A549 (cell line): ENCODE data around the gene VAMP1. TPM values are rescaled to one million over a fixed set of nuclear protein-coding genes. Genes with fewer than 3 reads are reported as not detected.

ENCODE experiments used
- ATAC-seq, 2 experiments: fragments of 200-7000 bp in 1 of 2; fragments of >200 bp in 1 of 2; cut with Nextera tagmentation in 1 of 2; cut with Tn5 transposase in 1 of 2; 3 replicates each; pipeline versions ENCODE4 v1.8.0 to v1.9.1; 2018 to 2020; ENCODE audit warnings: mild to moderate bottlenecking in 1 of 2, moderate library complexity in 1 of 2
- CTCF ChIA-PET: fragments of 300-600 bp; sonication (Branson Sonifier 250); formaldehyde crosslinking; extraction: SDS; loops from one replicate; lab custom pipeline; 2021; ENCODE audit warnings: antibody characterized with exemption, inconsistent platforms; lab: Yijun Ruan, JAX
- POLR2A ChIA-PET: fragments of 350-600 bp; formaldehyde crosslinking; extraction: SDS; loops from one replicate; lab custom pipeline; 2021; ENCODE audit warnings: antibody characterized with exemption, inconsistent platforms; lab: Yijun Ruan, JAX
- DNase-seq, 2 experiments: peaks; one replicate each; pipeline versions ENCODE4 v3.0.0 to v3.0.0-alpha.2; 2011 to 2016; ENCODE audit warnings: low read depth in 1 of 2, low spot score in 1 of 2
- FAIRE-seq: peaks from 2 replicates; lab custom pipeline; 2011; peaks lifted over from hg19 to GRCh38; lab: Jason Lieb, UNC
- H3K27ac ChIP-seq, 2 experiments: fragments of >200 bp; sonication (Bioruptor Twin); formaldehyde crosslinking; 3 replicates each; pipeline ENCODE4 v1.5.1; 2016 to 2017
- H3K4me1 ChIP-seq: fragments of >200 bp; sonication (Bioruptor Twin); formaldehyde crosslinking; 3 replicates; pipeline ENCODE4 v1.6.1; 2016
- H3K4me2 ChIP-seq: fragments of >200 bp; sonication (Bioruptor Twin); formaldehyde crosslinking; 3 replicates; pipeline ENCODE4 v1.6.1; 2016
- H3K4me3 ChIP-seq: fragments of >200 bp; sonication (Bioruptor Twin); formaldehyde crosslinking; 3 replicates; pipeline ENCODE4 v1.5.1; 2016
- H3K9me3 ChIP-seq: fragments of >200 bp; sonication (Bioruptor Twin); formaldehyde crosslinking; 3 replicates; pipeline ENCODE4 v1.6.1; 2016
- CBX8 ChIP-seq: fragments of 200-600 bp; sonication (generic); IDR thresholded peaks from 2 replicates; pipeline ENCODE4 v1.6.1; 2016
- CEBPB ChIP-seq, 2 experiments: fragments of >200 bp in 1 of 2; sonication (Bioruptor Twin) in 1 of 2; formaldehyde crosslinking in 1 of 2; IDR thresholded peaks; 2 replicates each; pipeline ENCODE4 v1.6.1; 2012 to 2016
- CHD4 ChIP-seq: fragments of 200-600 bp; sonication (generic); IDR thresholded peaks from 2 replicates; pipeline ENCODE4 v1.6.1; 2016; ENCODE audit warnings: antibody characterized with exemption, mild to moderate bottlenecking, borderline replicate concordance
- EP300 ChIP-seq, 2 experiments: fragments of >200 bp; sonication (Bioruptor Twin); formaldehyde crosslinking; IDR thresholded peaks; 2 replicates in 1 of 2; 3 replicates in 1 of 2; pipeline ENCODE4 v1.6.1; 2016 to 2017
- FOXS1 ChIP-seq: fragments of 250-450 bp; sonication (Bioruptor Pico); IDR thresholded peaks from 2 replicates; pipeline ENCODE4 v1.5.0; 2020; ENCODE audit warnings: mild to moderate bottlenecking, moderate library complexity
- GATA3 ChIP-seq: IDR thresholded peaks from 2 replicates; pipeline ENCODE4 v1.6.1; 2012; ENCODE audit warnings: borderline replicate concordance
- HDAC2 ChIP-seq: fragments of 200-600 bp; sonication (generic); IDR thresholded peaks from 2 replicates; pipeline ENCODE4 v1.6.1; 2016
- HMGXB4 ChIP-seq: fragments of 250-450 bp; sonication (Bioruptor Pico); IDR thresholded peaks from 2 replicates; pipeline ENCODE4 v1.5.0; 2021; ENCODE audit warnings: mild to moderate bottlenecking, moderate library complexity, borderline replicate concordance
- HOXB5 ChIP-seq: fragments of 250-450 bp; sonication (Bioruptor Pico); IDR thresholded peaks from 2 replicates; pipeline ENCODE4 v1.5.0; 2020; ENCODE audit warnings: mild to moderate bottlenecking, moderate library complexity
- JUN ChIP-seq, 2 experiments: fragments of >200 bp; sonication (Bioruptor Twin); formaldehyde crosslinking; IDR thresholded peaks; 2 replicates in 1 of 2; 3 replicates in 1 of 2; pipeline ENCODE4 v1.6.1; 2016 to 2017
- MAFK ChIP-seq: fragments of 450-650 bp; IDR thresholded peaks from 2 replicates; pipeline ENCODE4 v1.6.1; 2014; ENCODE audit not compliant: partially characterized antibody
- NFE2L2 ChIP-seq: fragments of 150-350 bp; conservative IDR thresholded peaks from 2 replicates; pipeline ENCODE4 v1.6.1; 2014; ENCODE audit warnings: low read length
- NPAS2 ChIP-seq: fragments of 250-450 bp; sonication (Bioruptor Pico); IDR thresholded peaks from 2 replicates; pipeline ENCODE4 v1.8.0; 2022; ENCODE audit warnings: mild to moderate bottlenecking, moderate library complexity, borderline replicate concordance
- NR3C1 ChIP-seq: fragments of >200 bp; sonication (Bioruptor Twin); formaldehyde crosslinking; IDR thresholded peaks from 3 replicates; pipeline ENCODE4 v1.6.1; 2017
- POLR2A ChIP-seq: IDR thresholded peaks from 2 replicates; pipeline ENCODE4 v1.6.1; 2012; ENCODE audit warnings: mild to moderate bottlenecking, low read length
- RARB ChIP-seq: fragments of 250-450 bp; sonication (Bioruptor Pico); IDR thresholded peaks from 2 replicates; pipeline ENCODE4 v1.8.0; 2021; ENCODE audit warnings: mild to moderate bottlenecking, moderate library complexity
- RCOR1 ChIP-seq: fragments of 150-350 bp; IDR thresholded peaks from 2 replicates; pipeline ENCODE4 v1.6.1; 2014; ENCODE audit warnings: antibody characterized with exemption, low read length, low read depth
- REST ChIP-seq: fragments of 200-600 bp; sonication (generic); IDR thresholded peaks from 2 replicates; pipeline ENCODE4 v1.6.1; 2016; ENCODE audit warnings: antibody characterized with exemption, mild to moderate bottlenecking, moderate library complexity
- RFX5 ChIP-seq: fragments of 450-650 bp; IDR thresholded peaks from 2 replicates; pipeline ENCODE4 v1.7.1; 2014; ENCODE audit warnings: antibody characterized with exemption, mild to moderate bottlenecking, moderate library complexity
- TFCP2L1 ChIP-seq: fragments of 250-450 bp; sonication (Bioruptor Pico); IDR thresholded peaks from 2 replicates; pipeline ENCODE4 v1.5.0; 2021; ENCODE audit warnings: mild to moderate bottlenecking
- ZFP36 ChIP-seq: fragments of 450-650 bp; IDR thresholded peaks from 2 replicates; pipeline ENCODE4 v1.6.1; 2014; ENCODE audit warnings: borderline replicate concordance; ENCODE audit not compliant: partially characterized antibody
- ZNF302 ChIP-seq: fragments of 250-450 bp; sonication (Bioruptor Pico); IDR thresholded peaks from 2 replicates; pipeline ENCODE4 v1.9.0; 2021; ENCODE audit warnings: inconsistent platforms, mild to moderate bottlenecking, moderate library complexity
- WGBS: methylation state at CpG from one replicate; pipeline ENCODE4 v1.1.6; 2017; ENCODE audit errors: missing lambda C conversion rate; 5-methylcytosine and 5-hydroxymethylcytosine counted together
- polyA plus RNA-seq, 4 experiments: library from polyadenylated mRNA; depleted of rRNA in 3 of 4; stranded (reverse); fragments of >200 nt; fragmentation: RNase III in 1 of 4; extraction: RNeasy Plus Mini Kit Qiagen cat#74134 plus additional on column Dnase treatment in 1 of 4; gene quantifications; 2 replicates in 3 of 4; 3 replicates in 1 of 4; pipeline ENCODE4 v1.2.3, GENCODE V29; 2011 to 2017
- TF ChIP-seq, protein P1 (sequence below): IDR thresholded peaks from 2 replicates; pipeline ENCODE4 v1.6.1; 2012
- TF ChIP-seq, protein P2 (sequence below): fragments of 250-450 bp; sonication (Bioruptor Pico); IDR thresholded peaks from 2 replicates; pipeline ENCODE4 v1.5.0; 2020; ENCODE audit warnings: low read depth, mild to moderate bottlenecking, moderate library complexity
- TF ChIP-seq, protein P3 (sequence below): fragments of 150-350 bp; IDR thresholded peaks from 2 replicates; pipeline ENCODE4 v1.6.1; 2014; ENCODE audit warnings: low read depth, mild to moderate bottlenecking, low read length

Gene VAMP1
- polyA plus RNA-seq, 2 of the 4 experiments (the other 2 are of a cell fraction): 17.6 to 22.7 TPM

DNA sequence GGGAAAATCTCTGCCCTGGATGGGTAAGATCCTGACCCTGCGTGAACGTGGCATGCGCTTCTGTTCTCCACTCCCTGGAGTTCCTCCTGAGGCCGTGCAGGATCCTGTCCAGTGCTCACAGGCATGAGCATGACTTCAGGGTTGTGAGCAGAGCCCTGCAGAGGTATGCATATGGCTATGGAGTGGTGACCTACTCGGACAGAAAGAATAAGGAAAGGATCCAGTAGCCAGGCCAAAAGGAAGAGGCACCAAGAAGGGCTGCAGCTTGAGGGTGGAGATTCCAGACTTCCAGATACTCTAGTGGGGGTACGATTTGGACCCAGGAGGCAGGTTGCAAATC, 46.5 kb downstream of the VAMP1 start:
- H3K4me2 ChIP-seq: no peak overlapping the region
- ChIA-PET CTCF (interaction anchor here (0.5 to 8.1 kb wide), 45 partner anchors 8 to 139 kb away, joined by 3 to 121 read pairs (median 5); partner anchors contain the start of genes CD27, GAPDH, TAPBPL and VAMP1), POLR2A (interaction anchor here (1.4 kb wide), 2 partner anchors 47 to 110 kb away, joined by 4 to 9 read pairs; partner anchors contain the start of genes GAPDH and VAMP1)
- H3K27ac ChIP-seq: peak overlapping the region; percentile 42 to 76; a peak in 4 of 6 replicates
- no peak for TF ChIP-seq REST
- TF ChIP-seq CEBPB (IDR thresholded peaks at IDR 0.05): no peak
- TF ChIP-seq NFE2L2: no peak
- no peak for TF ChIP-seq MAFK
- TF ChIP-seq NPAS2 (CRISPR knock-in tag): no peak
- TF ChIP-seq, protein P1, sequence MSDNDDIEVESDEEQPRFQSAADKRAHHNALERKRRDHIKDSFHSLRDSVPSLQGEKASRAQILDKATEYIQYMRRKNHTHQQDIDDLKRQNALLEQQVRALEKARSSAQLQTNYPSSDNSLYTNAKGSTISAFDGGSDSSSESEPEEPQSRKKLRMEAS: no peak
- no peak for TF ChIP-seq JUN (IDR thresholded peaks at IDR 0.05)
- no peak for TF ChIP-seq TFCP2L1
- no peak for TF ChIP-seq HOXB5 (CRISPR knock-in tag)
- TF ChIP-seq, protein P2, sequence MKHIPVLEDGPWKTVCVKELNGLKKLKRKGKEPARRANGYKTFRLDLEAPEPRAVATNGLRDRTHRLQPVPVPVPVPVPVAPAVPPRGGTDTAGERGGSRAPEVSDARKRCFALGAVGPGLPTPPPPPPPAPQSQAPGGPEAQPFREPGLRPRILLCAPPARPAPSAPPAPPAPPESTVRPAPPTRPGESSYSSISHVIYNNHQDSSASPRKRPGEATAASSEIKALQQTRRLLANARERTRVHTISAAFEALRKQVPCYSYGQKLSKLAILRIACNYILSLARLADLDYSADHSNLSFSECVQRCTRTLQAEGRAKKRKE: no peak
- no peak for TF ChIP-seq CBX8
- no peak for TF ChIP-seq FOXS1 (CRISPR knock-in tag)
- no peak for TF ChIP-seq GATA3
- TF ChIP-seq EP300 (IDR thresholded peaks at IDR 0.05): no peak
- no peak for TF ChIP-seq RFX5
- peaks cover 26% of the 10 kb centered on the region for H3K4me1 ChIP-seq
- no peak for DNase-seq
- no peak for FAIRE-seq
- H3K9me3 ChIP-seq: no peaks in the 10 kb centered on the region
- peak; percentile 31 to 57; a peak in 4 of 6 replicates for ATAC-seq
- no peak overlapping the region for H3K4me3 ChIP-seq
- WGBS: 63% methylated on average over 6 of the region's 6 CpGs

- CTCF ChIA-PET: interaction anchor here (0.5 to 8.1 kb wide), 54 partner anchors 9 to 417 kb away, joined by 3 to 121 read pairs (median 4); partner anchors contain the start of genes CD27, GAPDH, GNB3 and MRPL51
- Histone ChIP-seq H3K4me2 (no peak overlapping the region), H3K9me3 (no peaks in the 10 kb centered on the region), H3K27ac (peak overlapping the region; percentile 42 to 76; a peak in 4 of 6 replicates), H3K4me3 (no peak overlapping the region), H3K4me1 (peaks cover 26% of the 10 kb centered on the region)
- peak; percentile 88 for FAIRE-seq
- WGBS: 8% methylated on average over 9 of the region's 9 CpGs
- peak; percentile 87 to 93 for DNase-seq
- peak; percentile 91 to 95 for ATAC-seq
- POLR2A ChIA-PET: interaction anchor here (0.5 to 1.4 kb wide), 3 partner anchors 47 to 210 kb away, joined by 3 to 9 read pairs (median 4); partner anchors contain the start of genes GAPDH and VAMP1
- TF ChIP-seq HMGXB4 (CRISPR knock-in tag) (no peak), RARB (CRISPR knock-in tag) (no peak), MAFK (no peak), ZNF302 (CRISPR knock-in tag) (no peak), CBX8 (no peak), NFE2L2 (0 out of 2 replicates have a peak, but pooled peaks have one; percentile 13), NR3C1 (no peak), EP300 (IDR thresholded peaks at IDR 0.05) (no peak), RCOR1 (no peak), CHD4 (0 out of 2 replicates have a peak, but pooled peaks have one; percentile 65), POLR2A (no peak), ZFP36 (no peak), REST (no peak), HDAC2 (0 out of 2 replicates have a peak, but pooled peaks have one; percentile 49)
- TF ChIP-seq, protein P3, sequence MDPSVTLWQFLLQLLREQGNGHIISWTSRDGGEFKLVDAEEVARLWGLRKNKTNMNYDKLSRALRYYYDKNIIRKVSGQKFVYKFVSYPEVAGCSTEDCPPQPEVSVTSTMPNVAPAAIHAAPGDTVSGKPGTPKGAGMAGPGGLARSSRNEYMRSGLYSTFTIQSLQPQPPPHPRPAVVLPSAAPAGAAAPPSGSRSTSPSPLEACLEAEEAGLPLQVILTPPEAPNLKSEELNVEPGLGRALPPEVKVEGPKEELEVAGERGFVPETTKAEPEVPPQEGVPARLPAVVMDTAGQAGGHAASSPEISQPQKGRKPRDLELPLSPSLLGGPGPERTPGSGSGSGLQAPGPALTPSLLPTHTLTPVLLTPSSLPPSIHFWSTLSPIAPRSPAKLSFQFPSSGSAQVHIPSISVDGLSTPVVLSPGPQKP: no peak
Measured at GRCh38 chr12:6423267-6424007, 47.0 kb downstream of the VAMP1 start.
